ENCODE data around the gene SHISA5. TPM values are rescaled to one million over a fixed set of nuclear protein-coding genes. Genes with fewer than 3 reads are reported as not detected.

The SHISA5 gene
- total and polyA plus RNA-seq, 4 donors: 40.7 to 104 (median 75.8) TPM

DNA sequence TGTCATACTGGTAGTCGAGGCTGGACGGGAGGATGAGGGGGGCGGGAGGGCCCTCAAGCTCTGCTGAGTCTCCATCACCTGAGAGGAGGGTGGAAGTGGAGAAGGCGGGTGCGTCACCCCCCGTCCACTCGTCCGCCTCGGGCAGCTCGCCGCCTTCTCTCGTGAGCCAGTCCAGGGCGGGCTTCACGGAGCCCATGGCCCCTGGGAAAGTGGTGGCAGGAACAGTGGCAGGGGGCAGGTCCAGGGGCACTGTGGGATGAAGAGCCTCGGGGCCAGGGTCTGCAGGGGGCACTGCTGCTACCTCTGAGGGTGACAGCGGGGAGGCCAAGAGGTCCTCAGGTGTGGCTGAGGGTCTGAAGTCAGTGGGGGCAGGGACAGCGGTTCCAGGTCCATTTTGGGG is 84.4 kb downstream of the SHISA5 start:
- 93% methylated on average over 17 of the region's 17 CpGs for WGBS
- H3K9ac ChIP-seq (ENCODE audit: low read depth in 1 of 2, low read length in 2 of 2): no peak overlapping the region
- no peak overlapping the region for H3K4me3 ChIP-seq (ENCODE audit: low read depth in 1 of 3, low read length in 3 of 3)
- peaks cover 10 to 35% (median 21%) of the 10 kb centered on the region in 4 donors for H3K4me1 ChIP-seq (ENCODE audit: control insufficient read depth in 4 of 4, insufficient read depth in 4 of 4, low read length in 3 of 4)
- DNase-seq (ENCODE audit: low spot score): no peak
- TF ChIP-seq FOXA2 (IDR thresholded peaks at IDR 0.05) (no peak), SP1 (IDR thresholded peaks at IDR 0.05) (no peak), YY1 (IDR thresholded peaks at IDR 0.05) (no peak), HNF4G (IDR thresholded peaks at IDR 0.05) (no peak), HNF4A (conservative IDR thresholded peaks at IDR 0.05) (no peak)
- TF ChIP-seq, protein P1, sequence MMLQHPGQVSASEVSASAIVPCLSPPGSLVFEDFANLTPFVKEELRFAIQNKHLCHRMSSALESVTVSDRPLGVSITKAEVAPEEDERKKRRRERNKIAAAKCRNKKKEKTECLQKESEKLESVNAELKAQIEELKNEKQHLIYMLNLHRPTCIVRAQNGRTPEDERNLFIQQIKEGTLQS (IDR thresholded peaks at IDR 0.05): no peak
- H3K9me3 ChIP-seq (ENCODE audit: control insufficient read depth in 4 of 4, low read length in 3 of 4): no peaks in the 10 kb centered on the region
- no peaks in the 10 kb centered on the region for H3K27me3 ChIP-seq (ENCODE audit: control insufficient read depth in 4 of 4, insufficient read depth in 4 of 4, low read length in 3 of 4)
- peaks cover 12 to 57% (median 31%) of the 10 kb centered on the region in 4 donors for H3K36me3 ChIP-seq (ENCODE audit: control insufficient read depth in 4 of 4, insufficient read depth in 3 of 4, low read depth in 1 of 4, low read length in 3 of 4)
- H3K27ac ChIP-seq (ENCODE audit: low read depth in 1 of 2, low read length in 2 of 2): no peak overlapping the region

DNA sequence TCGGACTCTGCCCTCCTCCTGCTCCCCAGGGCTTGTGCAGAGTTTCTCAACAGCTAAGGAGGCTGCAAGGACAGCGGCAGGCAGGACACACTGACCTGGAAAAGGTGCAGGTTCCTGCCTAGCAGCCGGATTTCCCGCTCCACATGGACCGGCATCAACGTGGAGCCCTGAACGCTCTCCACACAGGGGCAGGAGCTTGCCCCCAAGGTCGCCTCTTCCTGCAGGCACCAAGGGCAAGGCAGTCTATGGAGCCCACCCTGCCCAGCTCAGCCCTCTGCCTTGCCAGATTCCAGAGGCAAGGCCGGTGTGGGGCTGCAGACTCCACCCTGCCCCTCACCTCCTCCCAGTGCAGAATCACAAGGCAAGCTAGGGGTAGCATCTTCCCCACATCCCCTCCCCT is 84.8 kb downstream of the SHISA5 start:
- Histone ChIP-seq H3K27me3 (ENCODE audit: control insufficient read depth in 4 of 4, insufficient read depth in 4 of 4, low read length in 3 of 4) (no peaks in the 10 kb centered on the region), H3K27ac (ENCODE audit: low read depth in 1 of 2, low read length in 2 of 2) (no peak overlapping the region), H3K36me3 (ENCODE audit: control insufficient read depth in 4 of 4, insufficient read depth in 3 of 4, low read depth in 1 of 4, low read length in 3 of 4) (peaks cover 15 to 61% (median 34%) of the 10 kb centered on the region in 4 donors), H3K4me1 (ENCODE audit: control insufficient read depth in 4 of 4, insufficient read depth in 4 of 4, low read length in 3 of 4) (peaks cover 6 to 31% (median 18%) of the 10 kb centered on the region in 4 donors), H3K4me3 (ENCODE audit: low read depth in 1 of 3, low read length in 3 of 3) (no peak overlapping the region), H3K9me3 (ENCODE audit: control insufficient read depth in 4 of 4, low read length in 3 of 4) (no peaks in the 10 kb centered on the region), H3K9ac (ENCODE audit: low read depth in 1 of 2, low read length in 2 of 2) (no peak overlapping the region)
- 84% methylated on average over 9 of the region's 9 CpGs for WGBS
- TF ChIP-seq, protein P1 (IDR thresholded peaks at IDR 0.05): no peak
- TF ChIP-seq, protein P2, sequence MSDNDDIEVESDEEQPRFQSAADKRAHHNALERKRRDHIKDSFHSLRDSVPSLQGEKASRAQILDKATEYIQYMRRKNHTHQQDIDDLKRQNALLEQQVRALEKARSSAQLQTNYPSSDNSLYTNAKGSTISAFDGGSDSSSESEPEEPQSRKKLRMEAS (IDR thresholded peaks at IDR 0.05): no peak
- TF ChIP-seq RXRA (IDR thresholded peaks at IDR 0.05) (no peak), JUND (IDR thresholded peaks at IDR 0.05) (no peak), FOXA2 (IDR thresholded peaks at IDR 0.05) (no peak), NR2F2 (IDR thresholded peaks at IDR 0.05) (no peak), EGR1 (IDR thresholded peaks at IDR 0.05; ENCODE audit: low read depth in 2 of 2) (no peak), TAF1 (conservative IDR thresholded peaks at IDR 0.05) (no peak), HNF4G (IDR thresholded peaks at IDR 0.05) (no peak), YY1 (IDR thresholded peaks at IDR 0.05) (no peak), RAD21 (IDR thresholded peaks at IDR 0.05) (no peak), FOXA1 (IDR thresholded peaks at IDR 0.05) (no peak), GABPA (IDR thresholded peaks at IDR 0.05 in 1 of 2, conservative IDR thresholded peaks at IDR 0.05 in 1 of 2) (no peak), SP1 (IDR thresholded peaks at IDR 0.05) (no peak), HNF4A (conservative IDR thresholded peaks at IDR 0.05) (no peak)
- TF ChIP-seq, protein P3, sequence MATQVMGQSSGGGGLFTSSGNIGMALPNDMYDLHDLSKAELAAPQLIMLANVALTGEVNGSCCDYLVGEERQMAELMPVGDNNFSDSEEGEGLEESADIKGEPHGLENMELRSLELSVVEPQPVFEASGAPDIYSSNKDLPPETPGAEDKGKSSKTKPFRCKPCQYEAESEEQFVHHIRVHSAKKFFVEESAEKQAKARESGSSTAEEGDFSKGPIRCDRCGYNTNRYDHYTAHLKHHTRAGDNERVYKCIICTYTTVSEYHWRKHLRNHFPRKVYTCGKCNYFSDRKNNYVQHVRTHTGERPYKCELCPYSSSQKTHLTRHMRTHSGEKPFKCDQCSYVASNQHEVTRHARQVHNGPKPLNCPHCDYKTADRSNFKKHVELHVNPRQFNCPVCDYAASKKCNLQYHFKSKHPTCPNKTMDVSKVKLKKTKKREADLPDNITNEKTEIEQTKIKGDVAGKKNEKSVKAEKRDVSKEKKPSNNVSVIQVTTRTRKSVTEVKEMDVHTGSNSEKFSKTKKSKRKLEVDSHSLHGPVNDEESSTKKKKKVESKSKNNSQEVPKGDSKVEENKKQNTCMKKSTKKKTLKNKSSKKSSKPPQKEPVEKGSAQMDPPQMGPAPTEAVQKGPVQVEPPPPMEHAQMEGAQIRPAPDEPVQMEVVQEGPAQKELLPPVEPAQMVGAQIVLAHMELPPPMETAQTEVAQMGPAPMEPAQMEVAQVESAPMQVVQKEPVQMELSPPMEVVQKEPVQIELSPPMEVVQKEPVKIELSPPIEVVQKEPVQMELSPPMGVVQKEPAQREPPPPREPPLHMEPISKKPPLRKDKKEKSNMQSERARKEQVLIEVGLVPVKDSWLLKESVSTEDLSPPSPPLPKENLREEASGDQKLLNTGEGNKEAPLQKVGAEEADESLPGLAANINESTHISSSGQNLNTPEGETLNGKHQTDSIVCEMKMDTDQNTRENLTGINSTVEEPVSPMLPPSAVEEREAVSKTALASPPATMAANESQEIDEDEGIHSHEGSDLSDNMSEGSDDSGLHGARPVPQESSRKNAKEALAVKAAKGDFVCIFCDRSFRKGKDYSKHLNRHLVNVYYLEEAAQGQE (IDR thresholded peaks at IDR 0.05): no peak
- TF ChIP-seq, protein P4, sequence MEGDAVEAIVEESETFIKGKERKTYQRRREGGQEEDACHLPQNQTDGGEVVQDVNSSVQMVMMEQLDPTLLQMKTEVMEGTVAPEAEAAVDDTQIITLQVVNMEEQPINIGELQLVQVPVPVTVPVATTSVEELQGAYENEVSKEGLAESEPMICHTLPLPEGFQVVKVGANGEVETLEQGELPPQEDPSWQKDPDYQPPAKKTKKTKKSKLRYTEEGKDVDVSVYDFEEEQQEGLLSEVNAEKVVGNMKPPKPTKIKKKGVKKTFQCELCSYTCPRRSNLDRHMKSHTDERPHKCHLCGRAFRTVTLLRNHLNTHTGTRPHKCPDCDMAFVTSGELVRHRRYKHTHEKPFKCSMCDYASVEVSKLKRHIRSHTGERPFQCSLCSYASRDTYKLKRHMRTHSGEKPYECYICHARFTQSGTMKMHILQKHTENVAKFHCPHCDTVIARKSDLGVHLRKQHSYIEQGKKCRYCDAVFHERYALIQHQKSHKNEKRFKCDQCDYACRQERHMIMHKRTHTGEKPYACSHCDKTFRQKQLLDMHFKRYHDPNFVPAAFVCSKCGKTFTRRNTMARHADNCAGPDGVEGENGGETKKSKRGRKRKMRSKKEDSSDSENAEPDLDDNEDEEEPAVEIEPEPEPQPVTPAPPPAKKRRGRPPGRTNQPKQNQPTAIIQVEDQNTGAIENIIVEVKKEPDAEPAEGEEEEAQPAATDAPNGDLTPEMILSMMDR (IDR thresholded peaks at IDR 0.05; ENCODE audit: low read depth, low read length, missing input control): no peak
- TF ChIP-seq, protein P5, sequence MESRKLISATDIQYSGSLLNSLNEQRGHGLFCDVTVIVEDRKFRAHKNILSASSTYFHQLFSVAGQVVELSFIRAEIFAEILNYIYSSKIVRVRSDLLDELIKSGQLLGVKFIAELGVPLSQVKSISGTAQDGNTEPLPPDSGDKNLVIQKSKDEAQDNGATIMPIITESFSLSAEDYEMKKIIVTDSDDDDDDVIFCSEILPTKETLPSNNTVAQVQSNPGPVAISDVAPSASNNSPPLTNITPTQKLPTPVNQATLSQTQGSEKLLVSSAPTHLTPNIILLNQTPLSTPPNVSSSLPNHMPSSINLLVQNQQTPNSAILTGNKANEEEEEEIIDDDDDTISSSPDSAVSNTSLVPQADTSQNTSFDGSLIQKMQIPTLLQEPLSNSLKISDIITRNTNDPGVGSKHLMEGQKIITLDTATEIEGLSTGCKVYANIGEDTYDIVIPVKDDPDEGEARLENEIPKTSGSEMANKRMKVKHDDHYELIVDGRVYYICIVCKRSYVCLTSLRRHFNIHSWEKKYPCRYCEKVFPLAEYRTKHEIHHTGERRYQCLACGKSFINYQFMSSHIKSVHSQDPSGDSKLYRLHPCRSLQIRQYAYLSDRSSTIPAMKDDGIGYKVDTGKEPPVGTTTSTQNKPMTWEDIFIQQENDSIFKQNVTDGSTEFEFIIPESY (IDR thresholded peaks at IDR 0.05): no peak
- DNase-seq (ENCODE audit: low spot score): no peak
